ENCODE data around the gene MGST2. TPM values are rescaled to one million over a fixed set of nuclear protein-coding genes. Genes with fewer than 3 reads are reported as not detected.

MGST2 gene
- total and polyA plus RNA-seq, 2 experiments from 2014 or later: 82.4 to 97.9 TPM

DNA sequence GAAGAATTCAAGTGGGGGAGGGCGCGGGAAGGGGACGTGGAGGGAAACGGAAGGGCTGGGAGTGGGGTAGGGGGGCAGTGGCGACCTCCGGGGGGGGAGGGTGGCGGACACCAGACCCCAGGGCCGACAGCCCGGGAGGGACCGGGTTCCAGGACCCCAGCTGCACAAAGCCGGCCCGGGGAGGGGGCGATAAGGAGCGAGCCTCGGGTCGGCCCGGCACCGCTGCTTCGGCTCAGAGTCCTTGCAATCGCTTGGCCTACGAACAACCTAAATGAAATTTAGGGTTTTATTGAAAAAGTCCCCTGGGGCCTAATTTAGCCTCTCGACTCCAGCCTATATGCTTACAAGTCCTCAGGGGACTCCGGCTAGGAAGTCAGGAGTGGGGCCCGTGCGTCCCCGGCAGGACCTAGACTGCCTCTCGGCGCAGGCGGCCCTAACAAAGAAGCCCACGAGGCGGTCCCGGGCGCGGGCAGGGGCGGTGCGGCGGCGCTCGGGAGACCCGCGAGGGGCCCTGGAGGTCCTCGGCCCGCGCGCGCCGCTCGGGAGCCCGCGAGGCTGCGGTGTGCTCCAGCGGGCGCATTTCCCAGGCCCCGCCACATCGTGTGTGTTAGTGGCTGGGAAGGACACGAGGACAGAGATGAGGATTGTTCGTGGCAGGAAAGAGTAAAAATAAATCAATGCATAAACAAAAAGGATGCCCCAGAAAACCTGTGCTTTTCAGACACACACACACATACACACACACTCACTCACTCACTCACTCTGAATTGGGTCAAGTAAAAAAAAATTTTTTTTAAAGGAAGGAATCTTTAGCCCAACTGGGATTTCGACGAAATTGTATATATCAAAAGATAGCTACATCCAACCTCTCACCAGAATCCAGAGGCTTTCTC is 70.0 kb downstream of the MGST2 start:
- peak overlapping the region; percentile 91 for H3K27ac ChIP-seq
- peak overlapping the region; percentile 74 for H3K4me2 ChIP-seq
- no peaks in the 10 kb centered on the region for H3K9me2 ChIP-seq (replicated peaks; ENCODE audit: insufficient read depth)
- H3K4me3 ChIP-seq: peak overlapping the region; percentile 41
- peaks cover 4% of the 10 kb centered on the region for H3K79me2 ChIP-seq
- no peaks in the 10 kb centered on the region for H3K27me3 ChIP-seq
- H4K20me1 ChIP-seq (ENCODE audit: insufficient read depth, poor library complexity, severe bottlenecking): no peaks in the 10 kb centered on the region
- TF ChIP-seq, protein P1, sequence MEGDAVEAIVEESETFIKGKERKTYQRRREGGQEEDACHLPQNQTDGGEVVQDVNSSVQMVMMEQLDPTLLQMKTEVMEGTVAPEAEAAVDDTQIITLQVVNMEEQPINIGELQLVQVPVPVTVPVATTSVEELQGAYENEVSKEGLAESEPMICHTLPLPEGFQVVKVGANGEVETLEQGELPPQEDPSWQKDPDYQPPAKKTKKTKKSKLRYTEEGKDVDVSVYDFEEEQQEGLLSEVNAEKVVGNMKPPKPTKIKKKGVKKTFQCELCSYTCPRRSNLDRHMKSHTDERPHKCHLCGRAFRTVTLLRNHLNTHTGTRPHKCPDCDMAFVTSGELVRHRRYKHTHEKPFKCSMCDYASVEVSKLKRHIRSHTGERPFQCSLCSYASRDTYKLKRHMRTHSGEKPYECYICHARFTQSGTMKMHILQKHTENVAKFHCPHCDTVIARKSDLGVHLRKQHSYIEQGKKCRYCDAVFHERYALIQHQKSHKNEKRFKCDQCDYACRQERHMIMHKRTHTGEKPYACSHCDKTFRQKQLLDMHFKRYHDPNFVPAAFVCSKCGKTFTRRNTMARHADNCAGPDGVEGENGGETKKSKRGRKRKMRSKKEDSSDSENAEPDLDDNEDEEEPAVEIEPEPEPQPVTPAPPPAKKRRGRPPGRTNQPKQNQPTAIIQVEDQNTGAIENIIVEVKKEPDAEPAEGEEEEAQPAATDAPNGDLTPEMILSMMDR (IDR thresholded peaks at IDR 0.05; ENCODE audit: poor library complexity): no peak
- TF ChIP-seq EZH2 (IDR thresholded peaks at IDR 0.05; ENCODE audit: borderline replicate concordance): no peak
- TF ChIP-seq EZH2phosphoT487 (IDR thresholded peaks at IDR 0.05; ENCODE audit: low read depth, severe bottlenecking, unreplicated experiment): no peak
- DNase-seq (ENCODE audit: low spot score): peak; percentile 58
- no peaks in the 10 kb centered on the region for H3K36me3 ChIP-seq (replicated peaks; ENCODE audit: insufficient read depth, low read depth)
- 10% methylated on average over 35 of the region's 59 CpGs for WGBS (ENCODE audit: low lambda C conversion rate, missing lambda C conversion rate)
- peaks cover 36% of the 10 kb centered on the region for H3K4me1 ChIP-seq (ENCODE audit: insufficient read depth)
- no peaks in the 10 kb centered on the region for H3K9me3 ChIP-seq (ENCODE audit: low read depth)
- H2AFZ ChIP-seq: peak overlapping the region; percentile 58

- Histone ChIP-seq H3K36me3 (replicated peaks; ENCODE audit: insufficient read depth, low read depth) (no peaks in the 10 kb centered on the region), H4K20me1 (ENCODE audit: insufficient read depth, poor library complexity, severe bottlenecking) (no peaks in the 10 kb centered on the region), H3K9me3 (ENCODE audit: low read depth) (no peaks in the 10 kb centered on the region), H3K27ac (peak overlapping the region; percentile 91), H3K4me3 (no peak overlapping the region), H3K79me2 (peaks cover 4% of the 10 kb centered on the region), H3K27me3 (no peaks in the 10 kb centered on the region), H3K9me2 (replicated peaks; ENCODE audit: insufficient read depth) (no peaks in the 10 kb centered on the region), H2AFZ (no peak overlapping the region), H3K4me2 (peak overlapping the region; percentile 74), H3K4me1 (ENCODE audit: insufficient read depth) (peaks cover 41% of the 10 kb centered on the region)
- 72% methylated on average over 5 of the region's 5 CpGs for WGBS (ENCODE audit: low lambda C conversion rate, missing lambda C conversion rate)
- DNase-seq (ENCODE audit: low spot score): no peak
- TF ChIP-seq EZH2 (IDR thresholded peaks at IDR 0.05; ENCODE audit: borderline replicate concordance): no peak
- no peak for TF ChIP-seq EZH2phosphoT487 (IDR thresholded peaks at IDR 0.05; ENCODE audit: low read depth, severe bottlenecking, unreplicated experiment)
These were observed 70.6 kb downstream of the MGST2 start for GRCh38 chr4:139736274-139736660.

DNA sequence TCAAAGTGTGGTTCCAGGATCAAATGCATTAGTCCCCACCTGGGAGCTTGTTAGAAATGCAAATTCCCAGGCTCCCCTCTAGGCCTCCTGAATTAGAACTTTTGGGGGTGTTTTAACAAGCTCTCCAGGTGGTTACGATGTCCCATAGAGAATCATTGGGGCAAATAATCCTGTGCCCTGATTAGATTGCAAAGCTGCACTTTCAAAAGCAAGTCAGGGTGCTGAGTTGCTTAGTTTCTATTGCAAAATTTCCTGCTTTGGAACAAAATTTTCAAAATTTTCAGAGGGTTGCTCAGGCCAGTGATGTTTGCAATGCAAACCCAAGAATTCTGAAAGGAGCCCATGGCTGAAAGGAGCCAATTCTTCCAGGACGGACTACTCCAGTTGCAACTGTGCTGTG is 71.0 kb downstream of the MGST2 start:
- TF ChIP-seq EZH2phosphoT487 (IDR thresholded peaks at IDR 0.05; ENCODE audit: low read depth, severe bottlenecking, unreplicated experiment): no peak
- TF ChIP-seq EZH2 (IDR thresholded peaks at IDR 0.05; ENCODE audit: borderline replicate concordance): no peak
- TF ChIP-seq, protein P1 (IDR thresholded peaks at IDR 0.05; ENCODE audit: poor library complexity): no peak
- H3K79me2 ChIP-seq: peaks cover 2% of the 10 kb centered on the region
- peaks cover 41% of the 10 kb centered on the region for H3K4me1 ChIP-seq (ENCODE audit: insufficient read depth)
- H3K27me3 ChIP-seq: no peaks in the 10 kb centered on the region
- no peak overlapping the region for H3K27ac ChIP-seq
- WGBS (ENCODE audit: low lambda C conversion rate, missing lambda C conversion rate): 94% methylated on average over 2 of the region's 2 CpGs
- no peak for DNase-seq (ENCODE audit: low spot score)
- H3K4me2 ChIP-seq: no peak overlapping the region
- H3K36me3 ChIP-seq (replicated peaks; ENCODE audit: insufficient read depth, low read depth): no peaks in the 10 kb centered on the region
- no peaks in the 10 kb centered on the region for H3K9me3 ChIP-seq (ENCODE audit: low read depth)
- H3K4me3 ChIP-seq: no peak overlapping the region
- no peaks in the 10 kb centered on the region for H4K20me1 ChIP-seq (ENCODE audit: insufficient read depth, poor library complexity, severe bottlenecking)
- H3K9me2 ChIP-seq (replicated peaks; ENCODE audit: insufficient read depth): no peaks in the 10 kb centered on the region
- H2AFZ ChIP-seq: no peak overlapping the region

Measured in hepatocyte (in vitro differentiated cells).